Amygdala (tissue), 56 donors: ENCODE data around the gene GNRH2.

ENCODE experiments used
- DNase-seq, 56 donors: peaks; one replicate each; lab custom pipeline; 2025; lab: John Stamatoyannopoulos, UW

Gene GNRH2

GRCh38 chr20:3094848-3095629 lies 51.6 kb downstream of the GNRH2 start:
- DNase-seq, result no peak
